ENCODE measurements around the gene SLC4A4.
"Not testable (repeated sequence)": the region's sequence is repeated elsewhere in the genome, so short reads cannot be mapped to it uniquely, and the experiment has no call there.

SLC4A4 gene

DNA sequence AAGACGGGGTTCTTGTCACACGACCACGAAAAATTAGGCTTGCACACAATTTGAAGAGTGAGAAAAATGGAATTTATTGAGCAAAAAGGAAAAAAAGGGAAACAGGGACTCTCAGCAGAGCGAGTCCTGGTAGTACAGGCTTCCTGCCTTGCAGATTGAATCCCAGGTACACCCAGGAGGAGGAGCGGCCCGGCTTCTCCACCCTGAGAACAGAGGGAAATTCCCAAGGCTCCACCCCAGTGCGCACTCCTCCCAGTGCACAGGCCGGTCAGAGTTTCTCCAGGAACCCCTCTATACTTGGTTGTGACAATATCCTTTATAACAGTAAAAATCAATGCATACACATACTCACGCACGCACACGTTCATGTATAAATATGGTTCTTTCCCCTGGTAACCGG is 22.0 kb downstream of the SLC4A4 start:
- no peak for DNase-seq

DNA sequence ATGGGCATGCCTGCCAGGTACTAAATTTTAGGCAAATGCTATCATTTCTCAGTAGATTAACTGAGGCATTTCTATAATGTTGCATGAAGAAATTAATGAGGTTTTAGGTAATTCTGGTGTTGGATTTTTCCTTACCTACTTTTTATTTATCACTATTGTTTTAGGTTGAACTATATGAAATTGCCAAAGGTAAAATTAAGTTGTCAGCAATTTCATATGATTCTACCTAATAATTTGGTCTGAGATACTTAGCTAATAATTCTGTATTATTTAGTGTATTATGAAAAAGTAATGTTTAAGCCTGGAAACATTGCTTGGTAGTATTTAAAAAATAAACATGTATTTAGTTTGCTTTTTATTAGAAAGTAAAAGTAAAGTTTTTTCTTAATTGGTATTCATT is 22.7 kb downstream of the SLC4A4 start:
- no peak for DNase-seq

DNA sequence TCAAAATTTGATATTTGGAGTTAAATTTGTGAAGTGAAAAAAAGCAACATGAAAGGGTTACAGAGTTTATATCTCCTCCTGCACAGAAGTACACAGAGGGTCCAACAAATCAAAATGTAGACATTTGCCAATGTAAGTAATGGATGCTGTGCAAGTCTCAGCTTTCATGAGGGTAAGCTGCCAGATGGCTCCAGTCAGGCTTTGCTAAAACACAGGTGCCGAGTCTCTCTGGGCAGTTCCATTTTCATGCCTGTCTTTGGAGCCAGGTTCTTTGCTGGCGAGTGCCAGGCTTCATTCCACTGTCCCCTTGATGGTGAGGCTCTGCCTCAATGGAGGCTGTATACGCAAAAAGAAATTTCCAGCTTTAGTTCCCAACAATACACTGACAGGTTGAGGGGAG is 27.9 kb downstream of the SLC4A4 start:
- no peak for DNase-seq

DNA sequence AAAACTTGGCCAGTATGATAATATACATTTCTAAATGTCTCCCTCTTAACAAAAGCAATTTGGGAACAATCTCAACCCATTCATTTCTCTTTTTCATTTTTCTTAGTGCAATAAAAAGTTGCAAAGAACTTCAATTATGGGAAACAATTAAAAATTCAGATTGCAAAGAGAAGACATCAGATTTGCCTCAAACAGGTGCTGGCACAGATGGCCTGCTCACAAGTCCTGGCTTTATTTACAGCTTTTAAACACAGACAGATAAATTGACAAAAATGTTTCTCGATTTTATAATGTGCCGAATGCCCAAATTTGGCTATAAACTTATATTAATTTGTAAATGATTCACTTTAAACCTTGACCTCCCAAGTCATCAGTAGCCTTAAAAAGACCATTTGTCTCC is 28.7 kb downstream of the SLC4A4 start:
- DNase-seq, result no peak

DNA sequence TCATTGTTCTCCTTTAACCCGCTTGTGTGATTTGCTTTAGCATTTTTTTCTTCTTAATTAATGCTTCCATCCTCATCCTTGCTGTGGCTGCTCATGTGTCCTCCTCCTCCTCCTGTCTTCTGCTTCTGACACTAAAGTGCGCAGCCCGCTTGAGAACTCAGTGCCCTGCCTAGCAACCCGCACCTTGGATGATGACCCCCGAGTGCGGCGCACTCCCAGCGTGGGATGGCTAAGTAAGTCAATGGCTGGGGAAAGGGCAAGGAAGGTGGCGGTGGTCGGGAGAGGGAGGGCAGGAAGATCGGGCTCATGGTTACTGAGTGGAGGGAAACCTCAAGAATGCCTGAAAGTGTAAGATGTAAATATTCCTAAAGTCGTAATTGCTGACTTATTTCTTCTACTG is 30.1 kb downstream of the SLC4A4 start:
- DNase-seq, result no peak

DNA sequence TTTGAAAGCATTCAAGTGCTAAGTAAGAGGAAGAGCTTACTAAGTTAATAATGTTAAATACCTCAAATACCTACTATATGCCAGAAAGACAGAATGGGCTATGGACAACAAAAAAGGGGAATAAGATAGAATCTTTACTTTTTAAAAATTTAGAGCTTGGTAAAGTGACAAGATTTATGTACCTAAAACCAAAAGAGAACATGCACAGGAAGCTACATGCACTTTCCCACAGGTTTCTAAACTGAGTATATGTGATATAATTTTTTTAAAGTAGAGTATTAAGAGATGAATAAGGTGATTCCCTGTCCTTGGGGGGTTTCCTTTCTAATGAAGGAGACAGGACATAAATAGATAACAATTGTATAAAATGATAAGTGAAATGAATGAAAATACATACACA is 30.7 kb downstream of the SLC4A4 start:
- DNase-seq, result no peak

DNA sequence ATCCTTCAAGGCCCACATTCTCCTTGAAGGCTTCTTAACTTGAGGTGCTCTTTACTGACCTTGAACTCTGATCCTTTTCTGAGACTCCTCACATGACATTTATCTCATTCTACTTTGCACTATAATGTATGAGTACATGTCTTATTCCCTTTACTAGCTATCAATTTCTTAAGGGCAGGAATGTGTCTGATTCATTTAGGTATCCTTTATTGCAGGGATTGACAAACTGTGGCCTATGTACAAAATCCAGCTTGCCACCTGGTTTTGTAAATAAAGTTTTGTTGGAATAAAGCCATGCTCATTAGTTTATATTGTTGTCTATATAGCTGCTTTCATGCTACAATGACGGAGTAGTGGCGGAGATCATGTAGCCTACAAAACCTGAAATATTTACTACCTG is 36.7 kb downstream of the SLC4A4 start:
- no peak for DNase-seq

DNA sequence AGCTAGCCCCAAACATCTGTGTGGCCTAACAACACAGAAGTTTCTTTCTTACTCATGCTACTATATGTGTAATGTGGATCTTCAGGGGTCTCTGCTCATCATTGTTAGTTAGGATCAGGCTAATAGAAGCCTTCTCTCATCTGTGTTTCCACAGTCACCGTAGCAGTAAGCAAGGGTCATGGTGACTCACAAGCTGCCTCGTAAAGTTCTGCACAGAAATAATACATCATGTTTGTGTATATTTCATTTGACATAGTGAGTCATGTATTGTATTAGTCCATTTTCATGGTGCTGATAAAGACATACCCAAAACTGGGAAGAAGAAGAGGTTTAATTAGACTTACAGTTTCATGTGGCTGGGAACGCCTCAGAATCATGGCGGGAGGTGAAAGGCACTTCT is 38.7 kb downstream of the SLC4A4 start:
- DNase-seq, result no peak

DNA sequence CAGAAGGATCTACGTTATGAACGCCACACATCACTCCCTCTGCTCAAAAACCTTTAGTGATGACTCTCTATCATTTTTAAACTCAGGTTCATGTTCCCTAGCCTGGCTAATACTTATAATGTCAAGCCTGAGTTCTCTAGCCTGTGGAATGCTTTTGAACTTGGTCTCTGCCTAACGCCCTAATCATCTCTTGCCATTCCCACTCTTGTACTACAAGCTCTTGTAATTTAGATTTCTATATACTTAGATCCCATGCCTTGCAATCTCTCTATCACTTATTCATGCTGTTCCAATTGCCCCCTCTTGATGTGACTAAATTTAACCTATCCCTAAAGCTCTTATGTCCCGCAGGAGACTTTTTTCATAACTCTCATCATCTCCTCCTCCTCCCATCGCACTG is 40.3 kb downstream of the SLC4A4 start:
- DNase-seq, result no peak

DNA sequence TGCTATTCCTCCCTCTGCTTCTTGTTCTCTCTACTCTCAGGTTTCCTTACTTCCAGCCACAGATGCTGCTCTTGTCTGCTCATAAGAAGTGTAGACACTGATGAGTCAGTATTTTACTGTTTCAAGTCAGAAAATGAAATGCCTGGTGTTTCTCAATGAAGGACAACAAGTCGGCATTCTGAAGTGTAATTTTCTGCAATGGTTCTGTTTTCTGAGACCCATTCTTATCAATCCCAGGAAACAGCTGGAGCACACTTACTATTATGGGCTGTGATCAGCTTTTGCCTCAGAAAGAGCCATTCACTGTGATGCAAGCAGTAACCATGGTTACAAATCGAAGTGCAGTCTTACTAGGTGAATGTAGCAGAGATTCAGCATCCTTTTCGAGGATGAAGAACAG is 42.0 kb downstream of the SLC4A4 start:
- no peak for DNase-seq

DNA sequence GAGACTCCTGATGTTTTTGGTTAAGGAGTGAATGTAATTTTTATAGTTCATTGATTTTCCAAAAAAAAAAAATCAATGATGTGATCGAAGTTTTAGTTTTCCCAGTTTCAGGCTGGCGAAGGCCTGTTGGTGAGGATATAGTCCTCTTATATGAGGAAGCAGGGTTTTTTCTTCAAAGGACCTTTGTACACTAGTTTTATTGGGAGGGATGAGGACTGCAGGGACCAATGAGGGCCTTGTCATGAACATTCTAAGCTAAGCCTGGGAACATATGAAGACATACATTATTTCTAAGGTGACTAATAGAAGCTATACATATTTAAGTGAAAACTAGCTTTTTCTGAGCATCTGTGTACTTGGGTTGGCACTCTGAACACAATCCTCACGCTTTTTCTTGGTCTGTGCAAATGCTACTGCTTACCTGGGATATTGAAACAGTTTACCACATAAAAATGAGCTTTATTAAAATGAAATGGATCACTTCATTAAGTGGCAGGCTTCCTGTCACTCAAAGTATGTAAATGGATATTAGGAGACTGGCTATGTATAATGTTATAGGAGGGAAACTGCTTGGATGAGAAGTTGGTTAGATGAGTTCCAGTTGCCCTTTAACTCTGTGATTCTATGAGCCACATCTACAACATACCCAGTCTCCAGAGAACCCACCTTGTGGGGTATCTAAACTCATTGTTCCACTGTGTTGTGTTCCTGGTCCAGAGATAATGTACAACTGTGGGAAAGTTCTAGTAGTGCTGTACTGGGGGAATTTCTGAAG is 43.5 kb downstream of the SLC4A4 start:
- DNase-seq, result no peak

DNA sequence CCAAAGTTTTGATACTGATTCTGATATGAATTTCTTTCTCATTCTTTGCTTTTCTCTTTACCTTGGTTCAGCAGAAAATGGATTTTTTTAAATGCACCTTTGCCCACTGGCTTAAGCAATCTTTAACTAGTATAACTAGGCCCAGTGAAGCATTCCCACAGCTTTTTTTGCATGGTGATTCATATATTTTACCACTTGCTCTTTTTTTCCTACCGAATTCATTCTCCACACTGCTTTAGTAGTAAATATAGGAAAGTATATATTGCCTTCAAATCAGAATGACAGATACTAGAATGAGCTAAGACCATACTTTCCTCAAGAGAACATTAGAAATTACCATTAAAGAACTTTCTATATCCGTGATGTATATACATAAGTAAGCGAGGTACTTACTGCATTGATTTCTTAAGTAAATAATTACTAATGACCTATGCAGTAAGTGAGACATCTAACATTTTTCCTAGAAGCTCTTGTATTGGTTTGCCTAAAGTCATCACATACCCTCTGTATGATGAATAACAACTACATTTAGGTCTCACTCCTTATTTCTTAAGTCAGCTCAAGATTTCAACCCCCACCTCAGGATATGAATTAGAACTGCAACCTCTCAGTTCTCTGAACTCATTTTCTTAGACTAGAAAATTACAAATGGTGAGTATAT is 44.2 kb downstream of the SLC4A4 start:
- no peak for DNase-seq

DNA sequence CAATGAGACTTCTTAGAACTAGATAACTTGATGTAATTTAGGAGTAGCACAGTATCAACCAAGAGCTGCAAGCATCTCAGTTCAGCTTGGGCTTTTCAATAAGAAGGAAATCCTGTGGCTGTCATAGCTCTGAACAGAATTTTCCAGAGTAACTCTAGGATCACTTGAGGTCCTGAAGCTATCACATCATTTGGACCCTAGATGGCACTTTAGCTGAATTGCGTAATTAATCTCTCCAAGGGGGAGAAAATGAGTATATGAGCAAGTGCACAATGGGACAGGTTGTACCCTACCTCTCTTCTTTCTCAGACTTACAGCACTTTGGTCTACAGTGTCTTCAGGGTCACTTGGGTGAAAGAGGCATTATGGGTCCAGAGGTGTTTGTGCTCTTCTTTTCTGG is 45.2 kb downstream of the SLC4A4 start:
- DNase-seq, result no peak

DNA sequence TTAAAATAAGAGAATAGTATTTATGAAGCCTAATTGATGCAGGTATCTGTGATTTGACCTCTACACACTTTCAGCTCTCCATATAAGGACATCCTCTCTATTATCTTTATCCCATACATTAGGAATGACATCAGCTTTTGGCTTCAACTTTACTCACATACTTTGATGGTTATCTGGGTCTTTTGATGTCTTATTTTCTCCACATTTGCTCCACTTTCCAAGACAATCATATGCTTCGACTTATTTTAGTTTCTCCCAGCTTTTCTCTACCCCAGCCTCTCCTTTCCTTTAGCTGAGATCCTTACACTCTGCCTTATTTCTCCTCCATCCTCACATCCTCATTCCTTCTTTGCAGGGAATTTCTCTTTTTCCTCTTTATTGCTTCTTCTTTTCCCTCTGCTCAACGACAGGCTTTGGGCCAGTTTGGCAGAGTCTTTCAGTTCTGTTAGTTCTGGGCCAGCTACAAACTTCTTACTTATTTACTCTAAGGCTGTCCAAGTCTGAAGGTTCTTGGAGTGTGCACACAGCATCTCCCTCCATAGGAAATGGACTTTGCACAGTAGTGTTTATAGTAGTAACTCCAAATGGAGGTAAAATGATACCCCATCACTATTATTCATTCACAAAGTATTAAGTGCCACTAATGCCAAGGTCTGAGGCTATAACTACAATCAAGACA is 50.5 kb downstream of the SLC4A4 start:
- DNase-seq, result no peak

DNA sequence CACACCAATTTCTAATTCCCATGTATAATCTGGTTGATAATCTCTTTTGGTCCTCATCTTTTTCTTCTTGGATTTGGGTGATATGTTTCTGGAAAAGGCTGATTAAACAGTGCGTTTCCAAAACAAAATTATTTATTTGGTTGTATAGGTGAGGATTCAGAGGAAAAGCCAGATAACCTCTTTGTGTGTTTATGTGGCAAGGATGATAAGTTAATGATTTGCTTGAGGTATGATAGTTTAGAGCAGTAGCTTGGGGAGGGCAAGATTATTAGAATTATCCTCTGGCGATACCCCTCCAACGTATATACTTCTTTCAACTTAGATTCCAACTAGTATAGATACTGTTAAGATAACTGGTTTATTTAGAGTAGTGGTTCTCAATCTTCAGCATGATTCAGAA is 53.3 kb downstream of the SLC4A4 start:
- DNase-seq, result no peak

DNA sequence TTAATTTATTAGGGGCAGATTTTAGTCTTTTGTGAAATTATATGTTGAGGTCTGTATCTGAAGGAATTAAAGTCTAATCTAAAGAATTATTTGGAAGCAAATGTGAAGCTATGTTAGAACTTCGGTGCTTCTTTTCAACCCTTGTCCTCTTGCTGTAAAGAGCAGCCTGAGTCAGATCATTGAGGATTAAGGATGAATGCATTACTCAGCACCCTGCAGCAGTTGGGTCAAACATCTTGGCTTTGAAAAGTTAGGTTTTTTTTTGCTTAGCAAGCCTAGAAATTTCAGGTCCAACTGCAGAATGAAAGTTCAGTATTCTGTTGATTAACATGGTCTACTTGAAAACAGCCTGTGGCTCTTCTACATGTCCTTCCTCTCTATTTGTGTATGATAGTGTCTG is 57.6 kb downstream of the SLC4A4 start:
- DNase-seq, result no peak

DNA sequence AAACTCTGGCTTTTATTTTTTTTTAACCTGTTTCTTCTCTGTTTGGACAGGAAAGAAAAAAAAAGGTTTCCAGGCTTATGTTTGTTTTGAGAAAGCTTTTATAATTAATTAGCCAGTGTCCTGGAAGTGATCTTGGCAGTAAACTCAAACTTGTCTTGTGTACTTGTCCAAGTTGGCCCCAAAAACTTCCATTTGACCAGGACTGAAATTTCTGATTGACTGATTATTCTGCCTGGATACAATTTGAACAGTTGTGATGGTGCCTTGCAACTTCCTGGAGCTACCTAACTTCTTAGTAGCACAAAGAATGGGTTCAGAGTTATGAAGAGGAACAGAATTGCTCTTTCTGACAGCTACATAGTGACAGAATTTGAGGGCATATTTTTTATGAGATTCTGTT is 62.0 kb downstream of the SLC4A4 start:
- no peak for DNase-seq

DNA sequence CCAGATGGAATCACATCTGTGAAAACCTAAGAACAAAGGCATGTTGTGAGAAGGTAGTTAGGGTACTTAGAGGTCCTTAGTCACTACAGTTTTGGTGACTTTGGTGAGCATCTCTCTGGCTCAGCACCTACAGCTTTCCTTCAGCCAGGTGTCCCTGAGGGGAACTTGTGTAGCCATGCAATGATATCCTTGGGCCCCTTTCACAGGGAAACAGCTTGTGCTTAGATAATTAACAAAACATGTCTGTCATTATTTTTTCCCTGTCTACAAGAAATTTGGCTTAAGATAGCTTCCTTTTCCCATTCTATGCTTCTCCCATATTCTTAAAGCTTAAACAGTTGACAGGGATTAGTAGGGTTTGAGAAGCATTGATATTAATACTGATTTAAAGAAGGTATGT is 63.8 kb downstream of the SLC4A4 start:
- no peak for DNase-seq

DNA sequence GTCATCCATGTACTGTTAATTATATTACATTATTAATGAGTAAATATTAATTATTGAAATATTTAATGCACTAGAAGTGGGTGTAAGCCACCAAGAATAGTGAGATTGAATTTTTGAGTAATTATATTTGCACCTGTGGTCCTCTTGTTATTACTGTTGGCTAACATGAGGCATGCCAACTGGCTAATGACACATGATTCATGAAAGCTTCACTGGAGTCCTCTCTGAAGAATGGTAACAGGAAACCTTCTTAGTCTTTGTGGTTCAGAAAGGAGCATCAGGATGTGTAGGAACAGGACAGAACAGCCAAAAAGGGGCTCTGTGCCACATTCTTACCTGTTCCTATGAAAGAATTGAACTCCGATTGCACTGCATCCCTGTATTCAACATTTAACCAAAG is 65.2 kb downstream of the SLC4A4 start:
- no peak for DNase-seq

DNA sequence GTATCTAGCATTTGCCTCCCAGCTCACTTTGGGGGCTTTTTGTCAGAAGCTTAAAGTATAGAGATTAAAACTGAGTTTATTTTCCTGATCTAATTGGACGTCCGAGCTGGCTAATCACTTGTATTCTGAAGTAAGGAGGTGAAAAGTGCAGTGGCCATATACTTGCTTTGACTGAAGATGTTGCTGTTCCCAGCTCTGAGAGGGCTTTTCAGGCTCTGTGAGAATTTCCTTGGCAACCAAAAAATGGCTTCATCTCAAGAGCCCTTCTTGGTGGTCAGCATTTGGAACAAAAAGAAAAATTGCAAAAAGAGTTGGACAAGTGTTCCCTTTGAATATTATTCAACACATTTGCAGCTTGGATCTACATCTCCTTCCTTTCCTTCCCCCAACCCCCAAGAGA is 67.0 kb downstream of the SLC4A4 start:
- DNase-seq, result no peak

DNA sequence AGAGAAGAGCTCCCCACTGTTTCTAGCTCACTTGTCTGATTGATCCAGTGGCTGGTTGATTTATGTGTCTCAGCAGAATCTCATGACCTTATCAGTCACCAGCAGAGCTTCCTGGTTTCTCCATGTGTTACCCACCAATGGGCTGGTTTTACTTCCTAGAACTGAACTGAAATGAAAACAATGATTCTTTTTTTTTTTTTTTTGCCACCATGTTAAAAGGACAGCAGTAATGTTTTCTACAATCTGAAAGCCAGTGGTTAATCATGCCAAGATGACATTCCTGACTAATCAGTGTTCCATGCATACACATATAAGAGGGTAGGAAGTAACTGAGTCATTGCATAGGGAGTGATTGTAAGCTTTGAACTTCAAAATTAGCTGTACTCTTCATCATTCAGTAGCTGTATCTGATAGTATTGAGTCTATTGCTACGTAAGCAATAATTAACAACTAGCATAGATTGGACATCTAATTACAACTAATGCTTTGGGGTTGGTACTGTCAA is 67.7 kb downstream of the SLC4A4 start:
- DNase-seq, result no peak

DNA sequence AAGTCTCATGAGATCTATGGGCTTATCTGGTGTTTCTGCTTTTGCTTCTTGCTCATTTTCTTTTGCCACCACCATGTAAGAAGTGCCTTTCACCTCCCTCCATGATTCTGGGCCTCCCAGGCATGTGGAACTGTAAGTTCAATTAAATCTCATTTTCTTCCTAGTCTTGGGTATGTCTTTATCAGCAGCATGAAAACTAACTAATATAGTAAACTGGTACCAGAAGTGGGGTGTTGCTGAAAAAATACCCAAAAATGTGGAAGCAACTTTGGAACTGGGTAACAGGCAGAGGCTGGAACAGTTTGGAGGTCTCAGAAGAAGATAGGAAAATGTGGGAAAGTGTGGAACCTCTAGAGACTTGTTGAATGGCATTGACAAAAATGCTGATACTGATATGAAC is 70.1 kb downstream of the SLC4A4 start:
- DNase-seq, result not testable (repeated sequence)

DNA sequence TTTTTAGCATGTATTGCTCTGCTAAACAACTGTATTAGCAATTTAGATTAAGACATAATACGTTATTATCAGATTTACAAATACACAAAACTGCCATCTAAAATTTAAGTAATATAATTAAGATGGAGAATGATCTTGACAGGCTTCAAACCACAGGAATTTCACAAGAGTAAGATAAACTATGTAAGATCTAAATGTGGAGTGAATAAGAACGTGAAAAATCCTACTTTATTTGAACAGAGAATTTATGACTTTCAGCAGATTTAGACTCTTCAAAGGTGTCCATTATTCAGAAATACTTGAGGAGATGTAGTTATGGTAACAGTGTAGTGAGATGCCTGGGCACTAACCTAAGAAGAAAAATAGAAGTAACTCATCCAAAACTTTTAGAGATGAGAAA is 73.2 kb downstream of the SLC4A4 start:
- DNase-seq, result no peak

DNA sequence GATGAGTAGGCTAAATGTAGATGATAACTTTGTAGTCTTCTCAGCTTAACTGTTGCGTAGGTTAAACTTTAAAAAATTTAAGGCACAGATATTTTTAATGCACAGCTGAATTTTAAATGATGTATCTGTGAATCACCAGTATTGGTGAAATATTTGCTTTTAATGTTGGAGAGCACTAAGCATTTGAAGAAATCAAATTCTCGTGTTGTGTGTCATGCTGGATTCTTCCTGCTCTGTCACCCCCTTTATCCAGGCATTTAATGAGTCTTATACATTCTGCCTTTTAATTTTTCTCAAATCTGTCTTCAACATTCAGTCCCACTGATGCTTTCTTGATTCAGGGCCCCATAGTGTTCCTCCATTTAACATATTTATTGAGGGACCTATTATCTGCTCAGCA is 76.7 kb downstream of the SLC4A4 start:
- no peak for DNase-seq
